Loucy (cell line): ENCODE results near the gene GRM3.

Experiments
- EZH2phosphoT487 ChIP-seq: fragments of 200-600 bp; IDR thresholded peaks from 2 replicates; pipeline ENCODE4 v1.6.1; 2018; ENCODE audit warnings: antibody characterized with exemption, mild to moderate bottlenecking, moderate library complexity, borderline replicate concordance
- TF ChIP-seq, protein P1 (sequence below): fragments of 200-600 bp; sonication (generic); conservative IDR thresholded peaks from 2 replicates; pipeline ENCODE4 v1.5.1; 2014; ENCODE audit warnings: mild to moderate bottlenecking, antibody characterized with exemption, low read length

GRCh38 chr7:86889501-86889900 is 245.8 kb downstream of the GRM3 start:
- TF ChIP-seq, protein P1, sequence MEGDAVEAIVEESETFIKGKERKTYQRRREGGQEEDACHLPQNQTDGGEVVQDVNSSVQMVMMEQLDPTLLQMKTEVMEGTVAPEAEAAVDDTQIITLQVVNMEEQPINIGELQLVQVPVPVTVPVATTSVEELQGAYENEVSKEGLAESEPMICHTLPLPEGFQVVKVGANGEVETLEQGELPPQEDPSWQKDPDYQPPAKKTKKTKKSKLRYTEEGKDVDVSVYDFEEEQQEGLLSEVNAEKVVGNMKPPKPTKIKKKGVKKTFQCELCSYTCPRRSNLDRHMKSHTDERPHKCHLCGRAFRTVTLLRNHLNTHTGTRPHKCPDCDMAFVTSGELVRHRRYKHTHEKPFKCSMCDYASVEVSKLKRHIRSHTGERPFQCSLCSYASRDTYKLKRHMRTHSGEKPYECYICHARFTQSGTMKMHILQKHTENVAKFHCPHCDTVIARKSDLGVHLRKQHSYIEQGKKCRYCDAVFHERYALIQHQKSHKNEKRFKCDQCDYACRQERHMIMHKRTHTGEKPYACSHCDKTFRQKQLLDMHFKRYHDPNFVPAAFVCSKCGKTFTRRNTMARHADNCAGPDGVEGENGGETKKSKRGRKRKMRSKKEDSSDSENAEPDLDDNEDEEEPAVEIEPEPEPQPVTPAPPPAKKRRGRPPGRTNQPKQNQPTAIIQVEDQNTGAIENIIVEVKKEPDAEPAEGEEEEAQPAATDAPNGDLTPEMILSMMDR, result no peak
- no peak for TF ChIP-seq EZH2phosphoT487
